Brain microvascular endothelial cell (primary cell): Measurements from ENCODE around the gene REXO4.

ENCODE experiments used
- DNase-seq: peaks from one replicate; pipeline ENCODE4 v3.0.0-alpha.2; 2020
- H3K27ac ChIP-seq: fragments of 250-450 bp; sonication (Bioruptor Pico); 2 replicates; pipeline ENCODE4 v1.5.1; 2020; ENCODE audit warnings: mild to moderate bottlenecking, moderate library complexity
- H3K27me3 ChIP-seq: fragments of 250-450 bp; sonication (Bioruptor Pico); replicated peaks from 2 replicates; pipeline ENCODE4 v1.5.1; 2020; ENCODE audit warnings: mild to moderate bottlenecking
- H3K36me3 ChIP-seq: fragments of 250-450 bp; sonication (Bioruptor Pico); replicated peaks from 2 replicates; pipeline ENCODE4 v1.5.1; 2020; ENCODE audit warnings: mild to moderate bottlenecking
- H3K4me3 ChIP-seq: 2 replicates; pipeline ENCODE4 v1.5.1; 2011; ENCODE audit warnings: low read depth, mild to moderate bottlenecking, control low read depth, low read length, moderate library complexity
- CTCF ChIP-seq: IDR thresholded peaks from 2 replicates; pipeline ENCODE4 v1.5.1; 2011; ENCODE audit warnings: low read depth, mild to moderate bottlenecking, moderate library complexity, low read length, control low read depth, inconsistent platforms; ENCODE audit errors: missing control alignments
- in situ Hi-C: cut with HindIII; loops from 2 replicates; pipeline ENCODE4 v1.10.0; 2017; ENCODE audit warnings: low sequenced_read_pairs, low pct_ligation_motif_present

REXO4 gene

GRCh38 chr9:133417541-133418461 is at the start of gene REXO4:
TSS of gene REXO4 (minus strand) at chr9:133418010. CDS start at chr9:133417844, 166 bp downstream.
- H3K27ac ChIP-seq, result peak within 1 kb of the TSS; percentile 66
- peak within 1 kb of the TSS; percentile 84 for H3K4me3 ChIP-seq
- in situ Hi-C loops, result no loop called here
- no peaks in the 10 kb centered on the region for H3K27me3 ChIP-seq
- no peak for TF ChIP-seq CTCF
- peaks cover 18% of the 10 kb centered on the region for H3K36me3 ChIP-seq
- DNase-seq, result peak; percentile 69

GRCh38 chr9:133467101-133467500 is 49.3 kb upstream of the REXO4 start:
- TF ChIP-seq CTCF, result no peak
- in situ Hi-C loops, result no loop called here
- no peak overlapping the region for H3K27ac ChIP-seq
- peaks cover 8% of the 10 kb centered on the region for H3K36me3 ChIP-seq
- H3K4me3 ChIP-seq, result no peak overlapping the region
- H3K27me3 ChIP-seq, result no peaks in the 10 kb centered on the region
- no peak for DNase-seq

GRCh38 chr9:133465984-133466383 is 48.2 kb upstream of the REXO4 start:
- no peak for DNase-seq
- Histone ChIP-seq H3K27ac (no peak overlapping the region), H3K27me3 (no peaks in the 10 kb centered on the region), H3K4me3 (no peak overlapping the region), H3K36me3 (no peaks in the 10 kb centered on the region)
- TF ChIP-seq CTCF, result no peak
- in situ Hi-C loops, result no loop called here

- no peaks in the 10 kb centered on the region for H3K27me3 ChIP-seq
- no peaks in the 10 kb centered on the region for H3K36me3 ChIP-seq
- no peak for TF ChIP-seq CTCF
- no peak overlapping the region for H3K27ac ChIP-seq
- H3K4me3 ChIP-seq, result no peak overlapping the region
- in situ Hi-C loops, result no loop called here
- no peak for DNase-seq
These were observed 46.8 kb upstream of the REXO4 start for GRCh38 chr9:133464638-133465037.

GRCh38 chr9:133463864-133464615 is 46.2 kb upstream of the REXO4 start:
- TF ChIP-seq CTCF, result no peak
- no peaks in the 10 kb centered on the region for H3K36me3 ChIP-seq
- no peak overlapping the region for H3K27ac ChIP-seq
- DNase-seq, result no peak
- no peaks in the 10 kb centered on the region for H3K27me3 ChIP-seq
- in situ Hi-C loops, result no loop called here
- no peak overlapping the region for H3K4me3 ChIP-seq
